DMS 273 treated with DMSO at 0.1 percent for 48 hours (cell line): ENCODE measurements around the gene PRSS1.
"Not testable (repeated sequence)": the region's sequence is repeated elsewhere in the genome, so short reads cannot be mapped to it uniquely, and the experiment has no call there.

Source experiments
- DNase-seq: peaks from one replicate; lab custom pipeline; 2025; lab: John Stamatoyannopoulos, UW

The PRSS1 gene

GRCh38 chr7:142749218-142749993 lies at the start of gene PRSS1:
Gene PRSS1 (plus strand): TSS chr7:142749472. CDS start chr7:142749485, 13 bp downstream.
- DNase-seq = no peak

GRCh38 chr7:142700935-142701334 lies 48.3 kb upstream of the PRSS1 start:
- not testable (repeated sequence) for DNase-seq

GRCh38 chr7:142703655-142704305 lies 45.5 kb upstream of the PRSS1 start:
- no peak for DNase-seq

- not testable (repeated sequence) for DNase-seq
These were observed 40.5 kb upstream of the PRSS1 start for GRCh38 chr7:142708726-142709125.

GRCh38 chr7:142709921-142710320 lies 39.4 kb upstream of the PRSS1 start:
- no peak for DNase-seq

GRCh38 chr7:142711196-142711595 lies 38.1 kb upstream of the PRSS1 start:
- no peak for DNase-seq

GRCh38 chr7:142711746-142712616 lies 37.3 kb upstream of the PRSS1 start:
- DNase-seq = no peak

- no peak for DNase-seq
These were observed 36.7 kb upstream of the PRSS1 start for GRCh38 chr7:142712617-142712957.

GRCh38 chr7:142714375-142714774 lies 34.9 kb upstream of the PRSS1 start:
- DNase-seq = no peak

GRCh38 chr7:142716596-142716995 lies 32.7 kb upstream of the PRSS1 start:
- DNase-seq = no peak

GRCh38 chr7:142717453-142717852 lies 31.8 kb upstream of the PRSS1 start:
- DNase-seq = no peak

- DNase-seq = no peak
These were observed 31.0 kb upstream of the PRSS1 start for GRCh38 chr7:142718313-142718712.

GRCh38 chr7:142720172-142720773 lies 29.0 kb upstream of the PRSS1 start:
- no peak for DNase-seq

GRCh38 chr7:142720986-142721385 lies 28.3 kb upstream of the PRSS1 start:
- no peak for DNase-seq

GRCh38 chr7:142722248-142722794 lies 27.0 kb upstream of the PRSS1 start:
- no peak for DNase-seq

GRCh38 chr7:142733271-142733670 lies 16.0 kb upstream of the PRSS1 start:
- DNase-seq = no peak

GRCh38 chr7:142739923-142740492 lies 9.3 kb upstream of the PRSS1 start:
- no peak for DNase-seq

GRCh38 chr7:142740786-142741185 lies 8.5 kb upstream of the PRSS1 start:
- DNase-seq = no peak

GRCh38 chr7:142741932-142742331 lies 7.3 kb upstream of the PRSS1 start:
- not testable (repeated sequence) for DNase-seq

GRCh38 chr7:142745091-142745635 lies 4.1 kb upstream of the PRSS1 start:
- DNase-seq = no peak

GRCh38 chr7:142745745-142746144 lies 3.5 kb upstream of the PRSS1 start:
- no peak for DNase-seq
